KBM-7 (cell line): ENCODE data around the gene RAF1.
"Not testable (repeated sequence)": the region's sequence is repeated elsewhere in the genome, so short reads cannot be mapped to it uniquely, and the experiment has no call there.

ENCODE experiments used
- DNase-seq: peaks from one replicate; pipeline ENCODE4 v3.0.0-alpha.2; 2015
- in situ Hi-C: fragments of 300-500 bp; cut with MboI; formaldehyde crosslinking; loops from 2 replicates; pipeline ENCODE4 v1.14.3; 2020; ENCODE audit warnings: low sequenced_read_pairs, low pct_unique_long_range_greater_than_20kb, mixed read lengths

The RAF1 gene

DNA sequence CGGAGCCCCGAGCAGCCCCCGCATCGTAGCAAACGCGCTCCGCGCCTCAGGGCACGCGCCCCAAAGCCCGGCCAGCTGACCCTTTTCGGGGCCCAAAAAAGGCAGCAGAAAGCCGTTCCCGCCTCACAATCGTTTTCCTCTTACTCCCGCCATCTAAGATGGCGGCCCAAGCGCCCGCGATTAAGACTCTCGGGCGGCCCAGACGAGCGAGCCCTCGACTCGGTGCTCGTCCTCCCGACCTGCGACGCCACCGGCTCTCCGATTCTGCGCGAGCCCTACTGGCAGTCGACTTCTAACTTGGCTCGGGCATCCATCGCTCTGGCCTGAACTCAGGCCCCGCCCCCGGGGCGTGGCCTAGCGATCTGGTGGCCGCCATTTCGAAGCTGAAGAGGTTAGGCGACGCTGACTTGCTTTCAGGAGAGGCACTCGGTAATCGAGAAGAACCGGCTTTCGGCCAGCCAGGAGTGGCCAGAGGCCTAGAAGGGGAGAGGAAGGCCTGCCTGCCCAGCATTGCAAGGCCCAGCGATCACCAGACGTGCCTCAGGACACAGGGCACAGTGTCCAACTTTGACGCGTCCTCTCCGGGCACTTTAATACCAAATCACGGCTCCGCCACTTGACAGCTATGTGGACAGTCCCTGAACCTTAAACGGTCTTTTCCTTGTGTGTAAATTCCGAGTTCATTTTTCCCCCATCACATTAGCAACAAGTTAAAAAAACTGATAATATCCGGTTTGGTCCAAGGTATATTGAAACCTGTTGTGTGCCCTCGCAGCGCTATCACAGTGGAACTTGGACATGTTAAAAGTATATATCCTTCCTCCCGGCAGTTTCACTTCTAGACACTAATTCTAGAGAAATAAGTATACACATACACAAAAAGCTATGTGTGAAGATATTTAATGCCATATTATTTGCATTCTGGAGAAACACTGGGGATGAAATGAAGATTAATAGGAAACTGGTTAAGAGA is at the start of gene RAF1:
Gene RAF1 (minus strand): TSS at position 182 of the 973 bp plus-strand sequence. CDS start 45,396 bp downstream, outside the sequence.
- in situ Hi-C loops, result no loop called here
- DNase-seq, result peak; percentile 98

GRCh38 chr3:12710062-12710461 is 46.1 kb upstream of the RAF1 start:
- in situ Hi-C loops, result no loop called here
- DNase-seq, result no peak

DNA sequence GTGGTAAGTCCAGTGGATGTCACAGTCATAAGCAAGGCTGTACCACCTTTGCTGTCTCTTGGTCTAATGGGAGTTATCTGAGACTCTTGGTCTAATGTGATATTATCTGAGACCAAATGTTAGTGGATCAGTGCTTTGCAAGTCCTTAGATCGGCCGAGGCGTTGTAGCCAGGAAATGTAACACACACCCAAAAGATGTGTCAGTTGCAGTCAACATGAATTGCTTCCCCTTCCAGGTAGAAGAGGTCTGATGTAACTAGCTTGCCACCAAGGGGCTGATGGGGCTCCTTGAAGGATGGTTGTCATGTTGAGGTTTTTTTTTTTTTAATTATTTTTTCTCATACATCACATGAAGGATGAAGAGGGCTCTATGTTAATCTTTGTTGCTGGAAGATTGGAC is 45.4 kb upstream of the RAF1 start:
- DNase-seq, result no peak
- in situ Hi-C loops, result no loop called here

DNA sequence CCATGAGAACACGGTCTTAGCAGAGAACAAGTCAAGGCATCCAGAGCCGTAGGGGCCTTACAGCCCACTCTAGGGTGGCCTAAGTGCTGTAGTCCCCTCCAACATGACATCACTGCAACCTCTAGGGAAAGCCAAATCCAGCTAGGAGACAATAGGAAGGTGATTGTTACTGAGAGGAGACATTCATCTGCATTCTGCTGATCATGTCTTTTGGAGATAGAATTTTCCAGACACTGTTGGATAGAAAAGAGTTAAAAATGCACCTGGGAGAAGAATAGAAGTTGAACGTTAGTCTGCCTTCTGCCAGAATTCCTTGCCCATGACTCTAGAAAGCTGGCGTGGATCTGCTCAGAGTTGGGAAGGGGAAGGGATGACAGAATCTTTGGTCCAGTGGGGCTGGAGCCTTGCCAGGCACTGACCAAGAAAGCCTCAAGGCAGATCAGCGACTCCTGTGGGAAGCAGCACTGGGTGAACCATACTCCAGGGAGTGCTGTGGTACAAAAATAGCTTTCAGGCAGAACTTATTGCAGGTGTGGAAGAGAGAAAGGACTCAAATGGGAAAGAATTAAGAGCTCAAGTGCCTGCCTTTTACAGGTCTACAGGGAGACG is 44.8 kb upstream of the RAF1 start:
- in situ Hi-C loops, result no loop called here
- no peak for DNase-seq

- in situ Hi-C loops, result no loop called here
Observed at GRCh38 chr3:12707449-12707848, 43.5 kb upstream of the RAF1 start.

DNA sequence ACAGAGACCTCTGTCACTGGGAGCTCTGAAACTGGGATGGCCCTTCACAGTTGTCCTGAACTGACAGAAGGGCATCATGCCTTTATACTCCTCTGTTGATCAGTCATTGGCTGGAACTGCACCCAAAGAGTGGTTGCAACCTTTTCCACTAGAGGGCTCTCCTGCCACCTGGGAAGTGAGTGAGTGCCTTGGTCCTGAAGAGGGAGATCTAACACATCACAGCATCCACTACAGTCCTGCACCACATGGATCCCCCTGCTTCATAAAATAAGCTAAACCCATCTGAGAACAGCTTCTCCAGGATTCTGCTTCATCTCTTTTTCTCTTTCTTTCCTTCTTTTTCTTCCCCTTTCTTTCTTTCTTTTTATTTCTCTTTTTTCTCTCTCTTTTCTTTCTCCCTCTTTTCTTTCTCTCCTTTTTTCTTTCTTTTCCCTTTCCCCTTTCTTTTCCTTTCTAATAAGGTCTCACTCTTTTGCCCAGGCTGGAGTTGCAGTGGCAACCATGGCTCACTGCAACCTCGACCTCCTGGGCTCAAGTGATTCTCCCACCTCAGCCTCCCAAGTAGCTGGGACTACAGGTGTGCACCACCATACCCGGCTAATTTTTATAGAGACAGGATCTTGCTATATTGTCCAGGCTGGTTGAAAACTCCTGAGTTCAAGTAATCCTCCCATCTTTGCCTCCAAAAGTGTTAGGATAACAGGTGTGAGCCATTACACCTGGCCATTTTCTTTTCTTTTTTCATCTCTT is 42.8 kb upstream of the RAF1 start:
- DNase-seq, result peak; percentile 85
- in situ Hi-C loops, result no loop called here

More at GRCh38 chr3:12707449-12707848, 43.5 kb upstream of the RAF1 start:
- DNase-seq, result peak; percentile 35

DNA sequence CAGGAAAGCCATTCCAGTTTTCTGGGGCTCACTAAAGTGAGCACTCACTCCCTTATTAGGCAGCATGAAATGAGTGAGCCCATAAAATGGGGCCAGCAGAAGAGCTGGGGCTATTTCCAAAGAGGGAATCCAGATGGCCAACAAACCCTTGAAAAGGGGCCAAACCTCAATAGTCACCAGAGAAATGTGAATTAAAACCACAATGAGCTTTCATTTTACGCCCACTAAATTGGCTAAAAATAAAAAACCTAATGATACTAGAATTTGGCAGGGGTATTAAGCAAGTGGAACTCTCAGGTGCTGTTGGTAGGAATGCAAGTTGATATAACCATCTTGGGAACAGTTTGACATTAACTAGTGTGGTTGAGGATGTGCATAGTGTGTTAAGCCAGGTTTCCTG is 42.1 kb upstream of the RAF1 start:
- DNase-seq, result no peak

GRCh38 chr3:12705374-12705926 is 41.5 kb upstream of the RAF1 start:
- DNase-seq, result no peak
- in situ Hi-C loops, result no loop called here

More for the DNA sequence above, 42.1 kb upstream of the RAF1 start:
- in situ Hi-C loops, result no loop called here

DNA sequence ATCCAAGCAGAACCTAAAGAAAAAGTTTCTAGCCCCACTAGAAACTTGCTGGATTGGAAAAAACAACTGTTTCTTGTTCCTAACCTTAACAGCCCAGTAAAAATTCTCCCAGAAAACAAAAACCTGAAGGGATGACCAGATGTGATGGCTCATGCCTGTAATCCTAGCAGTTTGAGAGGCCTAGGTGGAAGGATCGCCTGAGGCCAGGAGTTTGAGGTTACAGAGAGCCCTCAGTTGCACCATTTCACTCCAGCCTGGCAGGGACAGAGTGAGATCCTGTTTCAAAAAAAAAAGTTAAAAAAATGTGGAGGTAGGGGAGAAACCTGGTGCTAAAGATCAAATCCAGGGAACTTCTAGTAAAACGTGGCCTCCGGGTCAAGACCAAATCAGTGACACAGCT is 38.6 kb upstream of the RAF1 start:
- in situ Hi-C loops, result no loop called here

DNA sequence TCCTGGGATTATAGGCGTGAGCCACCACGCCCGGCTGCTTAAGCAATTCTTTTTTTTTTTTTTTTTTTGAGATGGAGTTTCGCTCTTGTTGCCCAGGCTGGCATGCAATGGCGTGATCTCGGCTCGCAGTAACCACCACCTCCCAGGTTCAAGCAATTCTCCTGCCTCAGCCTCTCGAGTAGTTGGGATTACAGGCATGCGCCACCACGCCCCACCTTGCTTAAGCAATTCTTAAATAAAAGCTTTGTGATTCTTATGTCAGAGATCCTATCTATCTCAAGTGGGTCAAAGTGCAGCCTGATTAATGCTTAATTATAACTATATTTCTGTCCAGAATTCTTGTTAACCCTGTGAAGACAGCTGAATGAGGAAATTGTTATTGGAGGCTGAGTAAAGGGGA is 37.7 kb upstream of the RAF1 start:
- DNase-seq, in situ Hi-C loops: not testable (repeated sequence)

More for the DNA sequence above, 38.6 kb upstream of the RAF1 start:
- no peak for DNase-seq

- no peak for DNase-seq
- in situ Hi-C loops, result no loop called here
Observed at GRCh38 chr3:12700800-12701199, 36.9 kb upstream of the RAF1 start.

DNA sequence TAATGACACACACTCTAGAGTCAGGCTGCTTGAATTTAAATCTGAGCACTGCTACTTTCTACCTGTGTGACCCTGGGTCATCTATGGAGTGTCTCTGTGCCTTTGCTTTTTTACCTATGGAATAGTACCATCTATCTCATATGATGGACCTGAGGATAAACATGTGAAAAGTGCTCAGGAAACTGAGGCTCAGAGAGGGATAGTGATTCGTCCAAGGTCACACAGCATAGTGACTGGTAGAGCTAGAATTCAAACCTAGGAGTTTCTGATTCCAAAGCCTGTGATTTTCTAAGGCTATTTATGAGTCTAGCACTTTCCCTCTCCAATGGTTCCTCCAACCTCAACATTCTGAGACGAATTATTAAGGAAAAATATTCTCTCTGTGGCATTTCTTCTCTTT is 32.0 kb upstream of the RAF1 start:
- DNase-seq, result no peak
- in situ Hi-C loops, result no loop called here

DNA sequence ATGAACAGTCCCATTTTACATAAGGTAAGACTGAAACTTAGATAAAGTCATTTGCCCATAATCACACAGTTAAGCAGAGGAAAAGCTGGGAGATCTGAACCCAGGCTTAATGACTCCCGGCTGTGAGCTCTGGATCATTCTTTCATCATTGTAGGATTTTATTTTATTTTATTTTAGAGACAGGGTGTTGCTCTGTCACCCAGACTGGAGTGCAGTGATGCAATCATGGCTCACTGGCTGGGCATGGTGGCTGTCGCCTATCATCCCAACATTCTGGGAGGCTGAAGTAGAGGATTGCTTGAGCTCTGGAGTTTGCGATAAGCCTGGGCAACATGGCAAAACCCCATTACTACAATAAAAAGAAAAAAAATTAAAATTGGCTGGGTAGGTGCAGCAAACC is 31.2 kb upstream of the RAF1 start:
- in situ Hi-C loops, result no loop called here
- DNase-seq, result no peak

- in situ Hi-C loops, result no loop called here
- DNase-seq, result no peak
Observed at GRCh38 chr3:12692444-12692843, 28.5 kb upstream of the RAF1 start.

GRCh38 chr3:12689997-12690711 is 26.2 kb upstream of the RAF1 start:
- no peak for DNase-seq
- in situ Hi-C loops, result no loop called here

GRCh38 chr3:12687948-12688347 is 24.0 kb upstream of the RAF1 start:
- no peak for DNase-seq
- in situ Hi-C loops, result no loop called here

GRCh38 chr3:12686096-12686495 is 22.2 kb upstream of the RAF1 start:
- in situ Hi-C loops, result no loop called here
- no peak for DNase-seq

GRCh38 chr3:12681943-12682390 is 18.1 kb upstream of the RAF1 start:
- in situ Hi-C loops, result no loop called here
- DNase-seq, result peak; percentile 86
